Epithelial cell of esophagus (primary cell): ENCODE data around the gene PARN.

Experiments
- DNase-seq: peaks from one replicate; pipeline ENCODE4 v3.0.0; 2010; ENCODE audit warnings: low read depth
- H3K4me3 ChIP-seq: 2 replicates; pipeline ENCODE4 v1.5.1; 2011; ENCODE audit warnings: mild to moderate bottlenecking, low read length, control low read depth
- CTCF ChIP-seq: IDR thresholded peaks from 2 replicates; pipeline ENCODE4 v1.5.1; 2011; ENCODE audit warnings: low read depth, mild to moderate bottlenecking, low read length, control low read depth, inconsistent platforms; ENCODE audit not compliant: insufficient read depth; ENCODE audit errors: missing control alignments

PARN gene

GRCh38 chr16:14470788-14471187, 159.3 kb downstream of the PARN start:
- H3K4me3 ChIP-seq, result no peak overlapping the region
- DNase-seq, result no peak
- TF ChIP-seq CTCF, result no peak

DNA sequence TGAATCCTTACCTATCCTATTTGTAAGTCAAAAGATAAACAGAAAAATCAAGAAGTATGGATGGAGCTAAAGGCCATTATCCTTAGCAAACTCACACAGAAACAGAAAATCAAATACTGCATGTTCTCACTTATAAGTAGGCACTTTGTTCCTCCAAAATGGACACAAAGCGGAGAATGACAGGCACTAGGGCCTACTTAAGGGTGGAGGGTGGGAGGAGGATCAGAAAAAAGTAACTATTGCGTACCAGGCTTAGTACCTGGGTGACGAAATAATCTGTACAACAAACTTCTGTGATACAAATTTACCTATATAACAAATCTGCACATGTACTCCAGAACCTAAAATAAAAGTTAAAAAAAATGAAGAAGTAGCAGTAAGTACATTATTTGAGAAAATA, 164.3 kb downstream of the PARN start:
- DNase-seq, result no peak
- H3K4me3 ChIP-seq, result no peak overlapping the region
- no peak for TF ChIP-seq CTCF

DNA sequence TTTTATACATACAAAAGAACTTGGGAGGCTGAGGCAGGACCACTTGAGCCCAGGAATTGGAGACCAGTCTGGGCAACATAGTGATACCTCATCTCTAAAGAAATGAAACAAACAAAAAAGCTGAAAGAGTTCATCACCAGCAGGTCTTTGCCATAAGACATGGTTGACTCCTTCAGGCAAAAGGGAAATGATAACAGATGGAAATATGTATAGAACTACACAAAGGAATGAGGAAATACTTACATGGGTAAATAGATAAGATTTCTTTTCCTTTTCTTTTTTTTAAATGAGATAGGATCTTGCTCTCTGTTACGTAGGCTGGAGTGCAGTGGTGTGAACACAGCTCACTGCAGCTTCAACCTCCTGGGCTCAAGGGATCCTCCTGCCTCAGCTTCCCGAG, 165.3 kb downstream of the PARN start:
- peak; percentile 39 for DNase-seq
- no peak overlapping the region for H3K4me3 ChIP-seq
- TF ChIP-seq CTCF, result no peak

DNA sequence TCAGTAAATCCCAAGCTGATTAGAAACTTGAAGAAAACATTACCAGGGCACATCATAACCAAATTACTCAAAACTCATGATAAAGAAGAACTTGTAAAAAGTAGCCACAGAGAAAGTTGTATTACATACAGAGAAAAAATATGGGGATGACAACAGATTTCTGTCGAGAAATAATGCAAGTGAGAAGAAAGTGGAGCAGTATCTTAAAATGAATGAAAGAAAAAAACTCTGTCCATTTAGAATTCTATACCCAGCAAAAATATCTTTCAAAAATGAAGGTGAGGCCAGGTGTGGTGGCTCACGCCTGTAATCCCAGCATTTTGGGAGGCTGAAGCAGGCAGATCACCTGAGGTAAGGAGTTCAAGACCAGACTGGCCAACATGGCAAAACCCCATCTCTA, 165.9 kb downstream of the PARN start:
- no peak overlapping the region for H3K4me3 ChIP-seq
- no peak for TF ChIP-seq CTCF
- DNase-seq, result no peak

DNA sequence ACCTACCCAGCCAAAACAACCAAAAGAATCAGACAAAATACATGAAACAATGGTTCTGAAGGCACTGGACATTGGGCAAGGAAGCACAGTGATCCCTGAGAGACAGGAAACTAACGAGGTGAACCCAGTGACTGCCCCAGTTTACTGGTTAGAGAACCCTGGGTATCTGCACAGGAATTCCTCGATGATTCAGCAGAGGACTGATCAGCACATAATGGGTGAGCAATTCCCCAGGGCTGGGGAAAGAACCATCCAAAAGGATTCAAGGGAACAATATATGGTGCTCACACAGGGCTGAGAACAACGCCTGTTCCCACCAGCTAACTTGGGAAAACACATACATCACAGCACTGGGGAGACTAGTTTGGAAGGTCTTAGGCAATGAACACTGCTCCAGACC, 167.2 kb downstream of the PARN start:
- H3K4me3 ChIP-seq, result no peak overlapping the region
- TF ChIP-seq CTCF, result no peak
- peak; percentile 73 for DNase-seq

- no peak overlapping the region for H3K4me3 ChIP-seq
- no peak for TF ChIP-seq CTCF
Measured at GRCh38 chr16:14460726-14461125, 169.3 kb downstream of the PARN start.

DNA sequence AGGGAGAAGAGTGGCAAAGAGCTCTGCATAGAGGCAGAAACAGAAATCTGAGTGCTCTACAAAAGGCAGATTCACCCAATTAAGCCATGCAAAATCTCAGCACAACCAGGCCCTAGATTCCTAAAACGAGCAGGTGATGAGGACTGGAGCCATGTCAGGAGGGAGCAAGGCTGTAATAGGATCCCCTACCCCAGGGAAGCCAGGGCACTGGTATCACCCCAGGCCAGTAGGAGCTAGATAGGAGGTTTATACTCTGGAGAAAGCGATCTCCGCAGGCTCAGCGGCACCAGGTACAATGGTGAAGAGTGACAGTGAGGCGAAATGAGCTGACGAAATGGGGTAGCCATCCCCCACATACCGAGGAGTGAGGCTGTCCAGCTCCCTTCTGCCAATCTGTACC, 171.5 kb downstream of the PARN start:
- DNase-seq, result no peak
- H3K4me3 ChIP-seq, result no peak overlapping the region
- no peak for TF ChIP-seq CTCF

More at GRCh38 chr16:14460726-14461125, 169.3 kb downstream of the PARN start:
- DNase-seq, result no peak
